Ascending aorta (tissue), 2 donors: ENCODE measurements around the gene MCMBP. TPM values are rescaled to one million over a fixed set of nuclear protein-coding genes. Genes with fewer than 3 reads are reported as not detected.
"Not testable (repeated sequence)": the region's sequence is repeated elsewhere in the genome, so short reads cannot be mapped to it uniquely, and the experiment has no call there.

Experiments used
- DNase-seq, 2 donors: peaks; one replicate each; pipeline ENCODE4 v3.0.0-alpha.2; 2019; ENCODE audit warnings: low spot score in 2 of 2
- H3K27ac ChIP-seq, 2 donors: fragments of 200-600 bp; sonication (generic); one replicate each; pipeline ENCODE4 v1.5.1; 2016 to 2017; ENCODE audit warnings: mild to moderate bottlenecking in 1 of 2
- H3K27me3 ChIP-seq: fragments of 200-600 bp; sonication (generic); one replicate; pipeline ENCODE4 v1.5.1; 2017
- H3K36me3 ChIP-seq, 2 donors: fragments of 200-600 bp; sonication (generic); one replicate each; pipeline ENCODE4 v1.5.1; 2016
- H3K4me1 ChIP-seq, 2 donors: fragments of 200-600 bp; sonication (generic); one replicate each; pipeline ENCODE4 v1.5.1; 2016 to 2017; ENCODE audit warnings: mild to moderate bottlenecking in 1 of 2
- H3K4me3 ChIP-seq, 2 donors: fragments of 200-600 bp; sonication (generic); one replicate each; pipeline ENCODE4 v1.5.1; 2016 to 2017; ENCODE audit warnings: mild to moderate bottlenecking in 1 of 2
- H3K9me3 ChIP-seq, 2 donors: fragments of 200-600 bp; sonication (generic); one replicate each; pipeline ENCODE4 v1.5.1; 2016
- intact Hi-C: fragments of 100-400 bp; cut with DNase I; formaldehyde crosslinking; loops from one replicate; pipeline ENCODE4 v1.15.1; 2023
- total RNA-seq: library from RNA; depleted of rRNA; stranded (reverse); fragments of >200 nt; gene quantifications from one replicate; pipeline ENCODE4 v1.1.0, GENCODE V29; 2016
- TF ChIP-seq, protein P1 (sequence below), 3 experiments: fragments of 200-600 bp in 2 of 3; fragments of 450-650 bp in 1 of 3; sonication (generic) in 2 of 3; IDR thresholded peaks; one replicate each; pipeline ENCODE4 v1.5.1; 2016 to 2019; ENCODE audit warnings: antibody characterized with exemption in 3 of 3, mild to moderate bottlenecking in 1 of 3, moderate library complexity in 1 of 3

MCMBP gene
- total RNA-seq, 1 donor from 2014 or later = 29.4 TPM

GRCh38 chr10:119896061-119896655 lies 23.5 kb upstream of the MCMBP start:
- H3K4me1 ChIP-seq = peaks cover 13 to 26% of the 10 kb centered on the region in 2 donors
- DNase-seq = no peak
- no peak overlapping the region for H3K4me3 ChIP-seq
- peaks cover 5 to 12% of the 10 kb centered on the region in 2 donors for H3K36me3 ChIP-seq
- intact Hi-C loops = loop anchor here (10.0 kb wide), 3 partner anchors 721 to 1851 kb away; partner anchors contain the start of genes CACUL1, PRDX3 and RAB11FIP2
- no peaks in the 10 kb centered on the region for H3K9me3 ChIP-seq
- H3K27me3 ChIP-seq = no peaks in the 10 kb centered on the region
- H3K27ac ChIP-seq = peak overlapping the region; percentile 1 to 62
- TF ChIP-seq, protein P1, sequence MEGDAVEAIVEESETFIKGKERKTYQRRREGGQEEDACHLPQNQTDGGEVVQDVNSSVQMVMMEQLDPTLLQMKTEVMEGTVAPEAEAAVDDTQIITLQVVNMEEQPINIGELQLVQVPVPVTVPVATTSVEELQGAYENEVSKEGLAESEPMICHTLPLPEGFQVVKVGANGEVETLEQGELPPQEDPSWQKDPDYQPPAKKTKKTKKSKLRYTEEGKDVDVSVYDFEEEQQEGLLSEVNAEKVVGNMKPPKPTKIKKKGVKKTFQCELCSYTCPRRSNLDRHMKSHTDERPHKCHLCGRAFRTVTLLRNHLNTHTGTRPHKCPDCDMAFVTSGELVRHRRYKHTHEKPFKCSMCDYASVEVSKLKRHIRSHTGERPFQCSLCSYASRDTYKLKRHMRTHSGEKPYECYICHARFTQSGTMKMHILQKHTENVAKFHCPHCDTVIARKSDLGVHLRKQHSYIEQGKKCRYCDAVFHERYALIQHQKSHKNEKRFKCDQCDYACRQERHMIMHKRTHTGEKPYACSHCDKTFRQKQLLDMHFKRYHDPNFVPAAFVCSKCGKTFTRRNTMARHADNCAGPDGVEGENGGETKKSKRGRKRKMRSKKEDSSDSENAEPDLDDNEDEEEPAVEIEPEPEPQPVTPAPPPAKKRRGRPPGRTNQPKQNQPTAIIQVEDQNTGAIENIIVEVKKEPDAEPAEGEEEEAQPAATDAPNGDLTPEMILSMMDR (IDR thresholded peaks at IDR 0.05) = no peak

DNA sequence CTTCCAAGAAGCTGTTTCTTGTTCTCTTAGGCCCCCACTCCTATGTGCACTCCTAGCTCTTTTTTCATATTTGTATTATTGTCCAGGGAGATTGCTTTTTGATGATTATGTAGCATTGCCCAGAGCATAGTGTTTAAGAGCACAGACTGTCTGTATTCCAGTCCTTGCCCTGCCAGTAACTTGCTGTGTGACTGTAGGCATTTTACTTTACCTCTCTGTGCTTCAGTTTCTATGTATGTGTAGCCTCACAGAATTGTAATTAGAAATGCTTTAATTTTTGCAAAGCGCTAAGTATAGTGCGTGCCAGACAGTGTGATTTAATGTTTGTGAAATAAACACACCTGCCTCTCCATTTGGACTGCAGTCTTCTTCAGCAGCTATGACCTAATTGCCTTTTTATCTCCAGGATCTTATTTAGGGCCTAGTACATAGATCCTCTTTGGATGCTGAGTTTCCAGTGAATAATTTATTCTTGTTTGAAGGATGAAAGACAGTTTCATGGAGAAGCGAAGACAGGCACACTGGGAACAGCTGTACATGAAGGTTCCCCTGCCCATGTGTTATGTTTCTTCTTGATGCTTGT lies 21.3 kb upstream of the MCMBP start:
- Histone ChIP-seq H3K36me3 (peaks cover 1 to 9% of the 10 kb centered on the region in 2 donors), H3K27me3 (no peaks in the 10 kb centered on the region), H3K4me1 (peaks cover 13 to 26% of the 10 kb centered on the region in 2 donors), H3K4me3 (peak overlapping the region; percentile 69 to 94), H3K9me3 (no peaks in the 10 kb centered on the region), H3K27ac (peak overlapping the region; percentile 81 to 90)
- DNase-seq = no peak
- intact Hi-C loops = loop anchor here (2.0 to 10.0 kb wide), 5 partner anchors 297 to 1849 kb away; partner anchors contain the start of genes CACUL1, EIF3A, PRDX3 and RAB11FIP2
- TF ChIP-seq, protein P1 (IDR thresholded peaks at IDR 0.05) = no peak

DNA sequence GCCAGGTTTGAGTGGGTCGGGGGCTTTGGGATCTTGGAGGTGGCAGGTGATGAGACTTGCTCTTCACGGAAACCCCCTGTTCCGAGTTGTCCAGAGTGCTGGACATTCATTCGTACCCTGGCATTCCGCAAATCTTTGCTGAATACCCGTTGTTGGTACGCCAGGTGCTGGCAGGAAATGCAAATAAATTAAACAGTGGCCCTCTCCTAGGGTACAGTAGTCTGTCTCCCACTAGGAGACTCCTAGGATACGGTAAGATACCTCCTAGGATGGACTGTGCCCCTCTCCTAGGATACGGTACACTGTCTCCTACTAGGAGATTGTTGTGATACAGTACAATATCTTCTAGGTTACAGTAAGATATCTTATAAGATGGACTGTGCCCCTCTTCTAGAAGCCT lies 20.4 kb upstream of the MCMBP start:
- H3K27ac ChIP-seq = peak overlapping the region; percentile 81 to 90
- intact Hi-C loops = loop anchor here (2.0 to 10.0 kb wide), 5 partner anchors 296 to 1848 kb away; partner anchors contain the start of genes CACUL1, EIF3A, PRDX3 and RAB11FIP2
- H3K9me3 ChIP-seq = no peaks in the 10 kb centered on the region
- peak overlapping the region; percentile 69 to 94 for H3K4me3 ChIP-seq
- TF ChIP-seq, protein P1 (IDR thresholded peaks at IDR 0.05) = no peak
- DNase-seq = no peak
- no peaks in the 10 kb centered on the region for H3K27me3 ChIP-seq
- H3K4me1 ChIP-seq = peaks cover 13 to 23% of the 10 kb centered on the region in 2 donors
- H3K36me3 ChIP-seq = peaks cover 0 to under 1% of the 10 kb centered on the region in 2 donors

DNA sequence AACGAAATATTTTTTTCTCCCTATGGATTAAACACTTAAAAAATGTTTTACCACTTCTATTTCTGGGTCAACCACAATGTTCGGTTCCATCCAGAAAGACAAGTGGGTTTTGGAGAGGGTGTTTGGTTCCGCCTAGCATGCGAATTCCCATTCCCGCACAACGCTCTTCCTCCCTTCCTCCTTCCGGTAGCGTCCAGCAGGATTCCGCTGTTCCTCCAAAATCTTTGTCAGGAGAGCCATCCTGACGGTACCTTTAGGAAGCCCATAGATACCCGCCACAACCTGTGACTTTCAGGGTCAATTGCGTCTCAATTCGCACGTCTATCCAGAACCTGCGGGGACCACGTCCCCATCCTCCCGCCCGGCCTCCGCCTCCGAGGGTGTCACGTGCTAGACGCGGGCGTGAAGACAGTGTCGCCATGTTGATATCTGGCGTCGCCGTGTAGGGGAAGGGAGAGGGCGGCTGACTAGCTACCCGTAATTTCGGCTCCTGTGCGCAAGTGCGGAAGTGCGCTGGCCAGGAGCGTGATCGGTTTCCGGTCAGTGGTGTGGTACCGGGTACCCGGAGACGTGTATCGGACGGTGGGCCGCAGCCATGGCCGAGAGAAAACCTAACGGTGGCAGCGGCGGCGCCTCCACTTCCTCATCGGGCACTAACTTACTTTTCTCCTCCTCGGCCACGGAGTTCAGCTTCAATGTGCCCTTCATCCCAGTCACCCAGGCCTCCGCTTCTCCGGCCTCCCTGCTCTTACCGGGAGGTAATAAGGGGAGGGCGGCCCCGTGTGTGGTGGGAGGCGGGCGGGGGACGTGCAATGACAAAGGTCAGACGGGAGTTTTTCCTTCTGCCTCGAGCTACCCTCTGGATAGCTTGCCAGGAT lies 19.8 kb upstream of the MCMBP start, which contains the start of gene SEC23IP:
Gene SEC23IP, plus strand, starts transcription at position 543 of the 878 bp plus-strand sequence. Its CDS starts 53 bp downstream, at position 596.
- DNase-seq = peak; percentile 87 to 98
- intact Hi-C loops = loop anchor here (1.0 to 10.0 kb wide), 6 partner anchors 20 to 1848 kb away; partner anchors contain the start of genes CACUL1, EIF3A, MCMBP and PRDX3
- H3K9me3 ChIP-seq = no peaks in the 10 kb centered on the region
- no peaks in the 10 kb centered on the region for H3K27me3 ChIP-seq
- TF ChIP-seq, protein P1 (IDR thresholded peaks at IDR 0.05) = no peak
- no peaks in the 10 kb centered on the region for H3K36me3 ChIP-seq
- peak within 1 kb of the TSS; percentile 81 to 90 for H3K27ac ChIP-seq
- H3K4me3 ChIP-seq = peak within 1 kb of the TSS; percentile 69 to 94
- peaks cover 13 to 23% of the 10 kb centered on the region in 2 donors for H3K4me1 ChIP-seq

DNA sequence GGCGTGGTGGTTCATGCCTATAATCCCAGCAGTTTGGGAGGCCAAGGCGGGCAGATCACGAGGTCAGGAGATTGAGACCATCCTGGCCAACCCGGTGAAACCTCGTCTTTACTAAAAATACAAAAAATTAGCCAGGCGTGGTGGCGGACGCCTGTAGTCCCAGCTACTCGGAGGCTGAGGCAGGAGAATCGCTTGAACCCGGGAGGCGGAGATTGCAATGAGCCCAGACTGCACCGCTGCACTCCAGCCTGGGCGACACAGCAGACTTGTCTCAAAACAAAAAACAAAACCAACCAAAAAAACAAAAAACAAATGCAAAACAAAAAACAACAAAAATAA lies 19.2 kb upstream of the MCMBP start:
- H3K27ac ChIP-seq = peak overlapping the region; percentile 81 to 90
- peak overlapping the region; percentile 69 to 94 for H3K4me3 ChIP-seq
- H3K9me3 ChIP-seq, H3K36me3 ChIP-seq, H3K27me3 ChIP-seq, DNase-seq: not testable (repeated sequence)
- intact Hi-C loops = loop anchor here (1.0 to 10.0 kb wide), 6 partner anchors 20 to 1847 kb away; partner anchors contain the start of genes CACUL1, EIF3A, MCMBP and PRDX3
- peaks cover 13 to 21% of the 10 kb centered on the region in 2 donors for H3K4me1 ChIP-seq

GRCh38 chr10:119890307-119890706 lies 17.7 kb upstream of the MCMBP start:
- not testable (repeated sequence) for H3K9me3 ChIP-seq, H3K27me3 ChIP-seq, DNase-seq, H3K4me3 ChIP-seq, H3K36me3 ChIP-seq, H3K27ac ChIP-seq
- peaks cover 13 to 15% of the 10 kb centered on the region in 2 donors for H3K4me1 ChIP-seq
- intact Hi-C loops = loop anchor here (5.0 to 10.0 kb wide), 4 partner anchors 716 to 1846 kb away; partner anchors contain the start of genes CACUL1, EIF3A, PRDX3 and RAB11FIP2

- H3K27me3 ChIP-seq, DNase-seq, H3K4me3 ChIP-seq, H3K9me3 ChIP-seq, H3K36me3 ChIP-seq, H3K27ac ChIP-seq, intact Hi-C loops: not testable (repeated sequence)
- H3K4me1 ChIP-seq = peaks cover 10 to 15% of the 10 kb centered on the region in 2 donors
Measured at GRCh38 chr10:119889201-119889600, 16.6 kb upstream of the MCMBP start.

- DNase-seq, H3K4me3 ChIP-seq, intact Hi-C loops, H3K27me3 ChIP-seq, H3K27ac ChIP-seq, H3K9me3 ChIP-seq, H3K36me3 ChIP-seq: not testable (repeated sequence)
- H3K4me1 ChIP-seq = peaks cover 5 to 10% of the 10 kb centered on the region in 2 donors
Measured at GRCh38 chr10:119888715-119889114, 16.1 kb upstream of the MCMBP start.

DNA sequence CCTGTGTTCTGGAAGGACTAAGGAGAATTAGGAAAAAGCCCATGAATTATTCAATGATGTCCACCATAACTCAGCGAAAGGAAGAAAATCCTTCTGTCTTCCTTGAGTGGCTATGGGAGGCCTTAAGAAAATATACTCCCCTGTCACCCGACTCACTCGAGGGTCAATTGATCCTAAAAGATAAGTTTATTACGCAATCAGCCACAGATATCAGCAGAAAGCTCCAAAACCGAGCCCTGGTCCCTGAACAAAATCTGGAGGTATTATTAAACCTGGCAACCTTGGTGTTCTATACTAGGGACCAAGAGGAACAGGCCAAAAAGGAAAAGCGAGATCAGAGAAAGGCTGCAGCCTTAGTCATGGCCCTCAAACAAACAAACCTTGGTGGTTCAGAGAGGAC lies 13.4 kb upstream of the MCMBP start:
- intact Hi-C loops = not testable (repeated sequence)

More for the DNA sequence above, 13.4 kb upstream of the MCMBP start:
- H3K9me3 ChIP-seq, H3K4me3 ChIP-seq, H3K27ac ChIP-seq, H3K4me1 ChIP-seq, DNase-seq, H3K27me3 ChIP-seq, H3K36me3 ChIP-seq: not testable (repeated sequence)
